WTC11 (cell line): ENCODE measurements around the gene FBXL16.

Experiments used
- ATF1 ChIP-seq: sonication (generic); formaldehyde crosslinking; IDR thresholded peaks from 2 replicates; pipeline ENCODE4 v1.8.1; 2023; ENCODE audit warnings: mild to moderate bottlenecking, moderate library complexity, missing genetic modification reagents
- CREB1 ChIP-seq: sonication (generic); formaldehyde crosslinking; IDR thresholded peaks from 2 replicates; pipeline ENCODE4 v1.8.0; 2023; ENCODE audit warnings: mild to moderate bottlenecking, missing genetic modification reagents
- TF ChIP-seq, protein P1 (sequence below): fragments of 200-600 bp; IDR thresholded peaks from 2 replicates; pipeline ENCODE4 v1.8.0; 2022; ENCODE audit warnings: antibody characterized with exemption
- TF ChIP-seq, protein P2 (sequence below): sonication (generic); formaldehyde crosslinking; IDR thresholded peaks from 2 replicates; pipeline ENCODE4 v1.8.1; 2023; ENCODE audit warnings: mild to moderate bottlenecking, moderate library complexity, missing genetic modification reagents

- TF ChIP-seq, protein P1, sequence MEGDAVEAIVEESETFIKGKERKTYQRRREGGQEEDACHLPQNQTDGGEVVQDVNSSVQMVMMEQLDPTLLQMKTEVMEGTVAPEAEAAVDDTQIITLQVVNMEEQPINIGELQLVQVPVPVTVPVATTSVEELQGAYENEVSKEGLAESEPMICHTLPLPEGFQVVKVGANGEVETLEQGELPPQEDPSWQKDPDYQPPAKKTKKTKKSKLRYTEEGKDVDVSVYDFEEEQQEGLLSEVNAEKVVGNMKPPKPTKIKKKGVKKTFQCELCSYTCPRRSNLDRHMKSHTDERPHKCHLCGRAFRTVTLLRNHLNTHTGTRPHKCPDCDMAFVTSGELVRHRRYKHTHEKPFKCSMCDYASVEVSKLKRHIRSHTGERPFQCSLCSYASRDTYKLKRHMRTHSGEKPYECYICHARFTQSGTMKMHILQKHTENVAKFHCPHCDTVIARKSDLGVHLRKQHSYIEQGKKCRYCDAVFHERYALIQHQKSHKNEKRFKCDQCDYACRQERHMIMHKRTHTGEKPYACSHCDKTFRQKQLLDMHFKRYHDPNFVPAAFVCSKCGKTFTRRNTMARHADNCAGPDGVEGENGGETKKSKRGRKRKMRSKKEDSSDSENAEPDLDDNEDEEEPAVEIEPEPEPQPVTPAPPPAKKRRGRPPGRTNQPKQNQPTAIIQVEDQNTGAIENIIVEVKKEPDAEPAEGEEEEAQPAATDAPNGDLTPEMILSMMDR, result no peak
- TF ChIP-seq, protein P2, sequence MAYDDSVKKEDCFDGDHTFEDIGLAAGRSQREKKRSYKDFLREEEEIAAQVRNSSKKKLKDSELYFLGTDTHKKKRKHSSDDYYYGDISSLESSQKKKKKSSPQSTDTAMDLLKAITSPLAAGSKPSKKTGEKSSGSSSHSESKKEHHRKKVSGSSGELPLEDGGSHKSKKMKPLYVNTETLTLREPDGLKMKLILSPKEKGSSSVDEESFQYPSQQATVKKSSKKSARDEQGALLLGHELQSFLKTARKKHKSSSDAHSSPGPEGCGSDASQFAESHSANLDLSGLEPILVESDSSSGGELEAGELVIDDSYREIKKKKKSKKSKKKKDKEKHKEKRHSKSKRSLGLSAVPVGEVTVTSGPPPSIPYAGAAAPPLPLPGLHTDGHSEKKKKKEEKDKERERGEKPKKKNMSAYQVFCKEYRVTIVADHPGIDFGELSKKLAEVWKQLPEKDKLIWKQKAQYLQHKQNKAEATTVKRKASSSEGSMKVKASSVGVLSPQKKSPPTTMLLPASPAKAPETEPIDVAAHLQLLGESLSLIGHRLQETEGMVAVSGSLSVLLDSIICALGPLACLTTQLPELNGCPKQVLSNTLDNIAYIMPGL (CRISPR knock-in tag), result no peak
- TF ChIP-seq ATF1 (CRISPR knock-in tag), result no peak
- TF ChIP-seq CREB1 (CRISPR knock-in tag), result no peak
Measured at GRCh38 chr16:647173-647902, 58.3 kb downstream of the FBXL16 start.
